Right lobe of liver (tissue), 6 donors: ENCODE results near the gene SPP1. TPM values are rescaled to one million over a fixed set of nuclear protein-coding genes. Genes with fewer than 3 reads are reported as not detected.
A peak's percentile ranks its signal among the peaks of the same experiment; 100 is the strongest.

ENCODE experiments used
- ATAC-seq, 4 donors: fragments of 200-7000 bp; cut with Tn5 transposase; one replicate each; pipeline ENCODE4 v1.9.1; 2020; ENCODE audit warnings: mild to moderate bottlenecking in 4 of 4, moderate library complexity in 4 of 4
- DNase-seq, 3 donors: peaks; one replicate each; pipeline ENCODE4 v3.0.0-alpha.2; 2020
- H3K27ac ChIP-seq, 3 donors: fragments of 200-600 bp; one replicate each; pipeline ENCODE4 v1.8.0; 2022
- H3K27me3 ChIP-seq, 2 donors: fragments of 200-600 bp; one replicate each; pipeline ENCODE4 v1.8.0; 2022
- H3K36me3 ChIP-seq, 4 donors: fragments of 200-600 bp; sonication (generic) in 1 of 4; one replicate each; pipeline versions ENCODE4 v1.5.1 to v1.8.0; 2017 to 2022; ENCODE audit warnings: control low read depth in 1 of 4
- H3K4me1 ChIP-seq, 4 donors: fragments of 200-600 bp; sonication (generic) in 1 of 4; one replicate each; pipeline versions ENCODE4 v1.5.1 to v1.8.0; 2017 to 2022; ENCODE audit warnings: control low read depth in 1 of 4
- H3K4me3 ChIP-seq, 3 donors: fragments of 200-600 bp; one replicate each; pipeline ENCODE4 v1.8.0; 2022
- H3K9me3 ChIP-seq, 4 donors: fragments of 200-600 bp; sonication (generic) in 1 of 4; one replicate each; pipeline versions ENCODE4 v1.5.1 to v1.8.0; 2017 to 2022; ENCODE audit warnings: control low read depth in 1 of 4
- CTCF ChIP-seq, 4 donors: fragments of 200-600 bp in 3 of 4; fragments of 450-650 bp in 1 of 4; IDR thresholded peaks; one replicate each; pipeline versions ENCODE4 v1.5.1 to v1.8.0; 2016 to 2022; ENCODE audit warnings: antibody characterized with exemption in 4 of 4, mild to moderate bottlenecking in 2 of 4
- POLR2A ChIP-seq: fragments of 450-650 bp; IDR thresholded peaks from one replicate; pipeline ENCODE4 v1.6.1; 2017; ENCODE audit warnings: antibody characterized with exemption, mild to moderate bottlenecking
- WGBS: methylation state at CpG from one replicate; pipeline ENCODE4 v1.1.6; 2018; ENCODE audit warnings: low coverage, low lambda C conversion rate; ENCODE audit not compliant: insufficient coverage; ENCODE audit errors: missing lambda C conversion rate; 5-methylcytosine and 5-hydroxymethylcytosine counted together
- intact Hi-C, 2 donors: fragments of 100-400 bp; cut with DNase I; formaldehyde crosslinking; loops; one replicate each; pipeline versions ENCODE4 v1.11.2 to v1.14.1; 2022
- long read RNA-seq: library from polyadenylated mRNA; unstranded; transcript quantifications from one replicate; pipeline ENCODE4 v2.0.0, GENCODE V29; 2019
- total RNA-seq, 6 experiments: library from RNA; depleted of rRNA in 2 of 6; stranded (reverse); fragments of >200 nt in 2 of 6; fragmentation: NEBNext Ultra II Directional in 3 of 6; extraction: Animal tissue kit (Norgen Biotek cat#: 25700) in 3 of 6; gene quantifications; one replicate each; pipeline versions ENCODE4 v1.1.0 to v1.2.4, GENCODE V29; 2016 to 2023
- donor health status: DM: no; HTN: yes; CAD: no.
- donor health status: DM: no; HTN: no; CAD: no.
- donor health status: DM: no; HTN: no; CAD: no.
- donor health status: DM: no; HTN: yes; CAD: no.
- donor health status: DM: no; HTN: yes; CAD: no.

Gene SPP1
- total RNA-seq, result 100 to 1,000 TPM in 1 of 6 experiments, 10 to 100 TPM in 2, 1 to 10 TPM in 3; 6.0 to 240 (median 15.5) TPM
- long read RNA-seq, partial matches to known transcripts, result 0 of 1 reads
- long read RNA-seq, other reads (novel, unspliced or antisense), result 0 of 1 reads

DNA sequence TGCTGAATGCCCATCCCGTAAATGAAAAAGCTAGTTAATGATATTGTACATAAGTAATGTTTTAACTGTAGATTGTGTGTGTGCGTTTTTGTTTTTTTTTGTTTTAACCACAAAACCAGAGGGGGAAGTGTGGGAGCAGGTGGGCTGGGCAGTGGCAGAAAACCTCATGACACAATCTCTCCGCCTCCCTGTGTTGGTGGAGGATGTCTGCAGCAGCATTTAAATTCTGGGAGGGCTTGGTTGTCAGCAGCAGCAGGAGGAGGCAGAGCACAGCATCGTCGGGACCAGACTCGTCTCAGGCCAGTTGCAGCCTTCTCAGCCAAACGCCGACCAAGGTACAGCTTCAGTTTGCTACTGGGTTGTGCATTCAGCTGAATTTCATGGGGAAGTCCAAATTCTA, at the start of gene SPP1:
SPP1 (plus strand) TSS at position 249 of the 400 bp plus-strand sequence. CDS start 1,182 bp downstream, outside the sequence.
- no peak within 1 kb of the TSS for H3K4me3 ChIP-seq
- ATAC-seq (peak; percentile 6 to 41 (median 30)), DNase-seq (peak in 1 of 3 donors; percentile 35)
- TF ChIP-seq POLR2A (no peak), CTCF (IDR thresholded peaks at IDR 0.05) (no peak)
- no peak within 1 kb of the TSS for H3K27ac ChIP-seq
- H3K27me3 ChIP-seq, result no peaks in the 10 kb centered on the region
- no peaks in the 10 kb centered on the region for H3K9me3 ChIP-seq
- H3K4me1 ChIP-seq, result peaks cover 0 to 21% (median 8%) of the 10 kb centered on the region in 4 donors
- intact Hi-C loops, result no loop called here
- 36% methylated on average over 8 of the region's 8 CpGs for WGBS
- no peaks in the 10 kb centered on the region for H3K36me3 ChIP-seq

DNA sequence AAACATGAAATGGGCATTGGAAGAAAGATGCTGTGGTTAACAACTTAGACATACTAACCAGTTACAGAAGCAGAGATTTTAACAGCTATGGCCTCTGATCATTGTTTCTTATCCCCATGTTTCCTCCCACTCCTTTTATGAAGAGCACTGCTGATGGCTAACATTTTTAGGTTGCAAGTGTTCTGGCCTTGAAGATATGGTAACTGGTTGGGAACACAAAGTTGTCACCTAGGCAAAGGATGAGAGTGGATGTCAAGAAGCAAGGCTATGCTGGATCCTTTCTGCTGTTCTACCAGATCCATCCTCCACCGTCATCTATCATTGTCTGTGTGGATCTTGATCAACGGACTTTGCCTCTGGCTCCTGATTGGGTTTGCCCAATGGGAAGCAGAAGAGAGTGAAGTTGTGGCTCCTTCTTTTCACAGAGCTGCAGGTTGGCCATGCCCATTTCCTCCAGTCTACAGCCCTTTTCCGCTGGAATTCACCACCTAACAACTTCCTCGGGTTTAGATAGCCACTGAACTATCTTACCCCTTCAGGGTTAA, 48.9 kb upstream of the SPP1 start:
- no peak for TF ChIP-seq CTCF (IDR thresholded peaks at IDR 0.05)
- no peak for TF ChIP-seq POLR2A
- Histone ChIP-seq H3K36me3 (no peaks in the 10 kb centered on the region), H3K4me1 (no peaks in the 10 kb centered on the region), H3K4me3 (no peak overlapping the region), H3K27me3 (no peaks in the 10 kb centered on the region), H3K9me3 (no peaks in the 10 kb centered on the region), H3K27ac (no peak overlapping the region)
- WGBS, result 82% methylated on average over 3 of the region's 4 CpGs
- intact Hi-C loops, result no loop called here
- DNase-seq (no peak), ATAC-seq (no peak)

- WGBS, result 60% methylated on average over 1 of the region's 1 CpG
- ATAC-seq, result no peak
- Histone ChIP-seq H3K4me3 (no peak overlapping the region), H3K36me3 (no peaks in the 10 kb centered on the region), H3K9me3 (no peaks in the 10 kb centered on the region), H3K27ac (no peak overlapping the region), H3K27me3 (no peaks in the 10 kb centered on the region), H3K4me1 (no peaks in the 10 kb centered on the region)
- DNase-seq, result no peak
- intact Hi-C loops, result no loop called here
- TF ChIP-seq POLR2A, result no peak
- no peak for TF ChIP-seq CTCF (IDR thresholded peaks at IDR 0.05)
Observed at GRCh38 chr4:87930629-87931028, 44.9 kb upstream of the SPP1 start.

DNA sequence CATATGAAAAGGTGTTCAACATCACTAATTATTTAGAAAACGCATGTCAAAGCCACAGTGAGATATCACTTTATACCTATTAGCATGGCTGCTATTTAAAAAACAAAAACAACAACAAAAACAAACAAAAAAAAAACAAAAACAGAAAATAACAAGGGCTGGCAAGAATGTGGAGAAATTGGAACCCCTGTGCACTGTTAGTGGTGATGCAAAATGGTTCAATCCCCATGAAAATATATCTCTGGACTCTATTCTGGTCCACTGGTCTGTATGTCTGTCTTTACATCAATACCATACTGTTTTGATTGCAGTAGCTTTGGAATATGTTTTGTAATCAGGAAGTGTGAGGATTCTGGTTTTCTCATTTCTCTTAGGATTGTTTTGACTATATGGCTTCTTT, 43.6 kb upstream of the SPP1 start:
- WGBS, result 33% methylated on average over 1 of the region's 1 CpG
- DNase-seq (no peak), ATAC-seq (no peak)
- intact Hi-C loops, result no loop called here
- H3K4me1 ChIP-seq, result no peaks in the 10 kb centered on the region
- no peak overlapping the region for H3K4me3 ChIP-seq
- no peaks in the 10 kb centered on the region for H3K36me3 ChIP-seq
- no peaks in the 10 kb centered on the region for H3K27me3 ChIP-seq
- H3K9me3 ChIP-seq, result no peaks in the 10 kb centered on the region
- no peak overlapping the region for H3K27ac ChIP-seq
- no peak for TF ChIP-seq POLR2A
- TF ChIP-seq CTCF (IDR thresholded peaks at IDR 0.05), result no peak
